Fibroblast of skin of right biceps (primary cell): ENCODE measurements around the gene ARHGEF4.
A peak's percentile ranks its signal among the peaks of the same experiment; 100 is the strongest.
"Not testable (repeated sequence)": the region's sequence is repeated elsewhere in the genome, so short reads cannot be mapped to it uniquely, and the experiment has no call there.

Experiments used
- DNase-seq: peaks from one replicate; pipeline ENCODE4 v3.0.0-alpha.2; 2013

Gene ARHGEF4

GRCh38 chr2:130986890-130987493 is 150.3 kb downstream of the ARHGEF4 start:
- DNase-seq, result no peak

DNA sequence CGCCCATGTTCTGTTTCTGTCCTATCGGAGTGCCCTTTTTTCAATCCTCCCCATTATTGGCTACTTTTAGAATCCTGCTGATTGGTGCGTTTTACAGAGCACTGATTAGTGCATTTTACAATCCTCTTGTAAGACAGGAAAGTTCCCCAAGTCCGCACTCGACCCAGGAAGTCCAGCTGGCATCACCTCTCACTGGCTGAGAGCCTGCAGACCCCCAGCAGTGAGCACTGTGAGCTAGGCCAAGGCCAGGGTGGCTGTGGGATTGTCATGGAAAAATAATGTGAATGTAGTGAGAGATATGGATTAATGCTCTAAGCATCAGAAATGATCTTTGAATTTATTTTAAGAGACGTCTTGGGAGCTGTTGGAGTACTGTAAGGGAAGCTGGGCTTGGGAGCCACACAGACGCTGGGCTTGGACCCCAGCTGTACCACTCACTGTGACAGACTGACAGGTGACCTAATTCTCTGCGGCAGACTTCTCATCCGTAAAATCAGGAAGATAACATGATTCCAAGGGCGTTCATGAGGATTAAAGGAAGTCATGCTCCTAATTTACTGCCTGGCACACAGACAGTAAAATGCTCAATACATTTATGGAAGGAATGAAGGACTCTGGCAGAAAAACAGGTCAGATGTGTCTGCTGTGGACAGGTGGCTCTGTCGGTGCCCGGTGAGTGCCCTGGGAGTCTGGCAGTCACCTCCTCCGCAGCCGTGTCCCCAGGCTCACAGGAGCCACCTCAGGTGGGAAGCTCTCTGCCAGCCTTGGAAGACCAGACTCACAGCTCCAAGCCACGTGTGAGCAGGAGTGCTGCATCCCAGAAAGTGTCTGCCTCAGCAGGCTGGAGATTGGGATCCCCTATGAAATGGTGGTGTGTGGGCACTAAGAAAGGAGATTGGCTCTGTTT is 151.1 kb downstream of the ARHGEF4 start:
- no peak for DNase-seq

GRCh38 chr2:130991446-130991845 is 154.7 kb downstream of the ARHGEF4 start:
- not testable (repeated sequence) for DNase-seq

DNA sequence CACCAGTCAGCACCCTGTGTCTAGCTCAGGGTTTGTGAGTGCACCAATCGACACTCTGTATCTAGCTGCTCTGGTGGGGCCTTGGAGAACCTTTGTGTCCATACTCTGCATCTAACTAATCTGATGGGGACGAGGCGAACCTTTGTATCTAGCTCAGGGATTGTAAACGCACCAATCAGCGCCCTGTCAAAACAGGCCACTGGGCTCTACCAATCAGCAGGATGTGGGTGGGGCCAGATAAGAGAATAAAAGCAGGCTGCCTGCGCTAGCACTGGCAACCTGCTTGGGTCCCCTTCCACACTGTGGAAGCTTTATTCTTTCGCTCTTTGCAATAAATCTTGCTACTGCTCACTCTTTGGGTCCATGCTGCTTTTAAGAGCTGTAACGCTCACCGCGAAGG is 155.3 kb downstream of the ARHGEF4 start:
- DNase-seq, result not testable (repeated sequence)

- DNase-seq, result no peak
Measured at GRCh38 chr2:130996691-130997090, 160.0 kb downstream of the ARHGEF4 start.

DNA sequence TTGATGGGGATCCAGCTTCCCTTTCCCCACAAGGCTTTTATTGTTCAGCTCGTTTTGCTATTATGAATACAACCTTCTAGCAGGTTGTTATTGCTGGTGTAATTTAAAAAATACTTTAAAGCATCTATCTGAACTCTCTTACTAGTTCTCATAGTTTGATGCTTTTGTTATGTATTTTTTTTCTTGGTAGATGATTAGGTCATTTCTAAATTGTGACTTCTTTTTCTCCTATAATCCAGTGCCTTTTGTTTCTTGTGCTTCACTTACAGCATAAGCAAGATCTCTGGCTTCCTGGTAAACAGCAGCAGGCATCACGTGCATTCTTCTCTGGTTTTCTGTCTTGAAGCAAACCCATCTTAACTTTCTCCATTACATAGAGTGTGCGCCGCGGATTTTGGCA is 160.5 kb downstream of the ARHGEF4 start:
- DNase-seq, result no peak

- no peak for DNase-seq
Measured at GRCh38 chr2:130998561-130998960, 161.8 kb downstream of the ARHGEF4 start.

GRCh38 chr2:131004446-131005209 is 167.9 kb downstream of the ARHGEF4 start:
- DNase-seq, result no peak

DNA sequence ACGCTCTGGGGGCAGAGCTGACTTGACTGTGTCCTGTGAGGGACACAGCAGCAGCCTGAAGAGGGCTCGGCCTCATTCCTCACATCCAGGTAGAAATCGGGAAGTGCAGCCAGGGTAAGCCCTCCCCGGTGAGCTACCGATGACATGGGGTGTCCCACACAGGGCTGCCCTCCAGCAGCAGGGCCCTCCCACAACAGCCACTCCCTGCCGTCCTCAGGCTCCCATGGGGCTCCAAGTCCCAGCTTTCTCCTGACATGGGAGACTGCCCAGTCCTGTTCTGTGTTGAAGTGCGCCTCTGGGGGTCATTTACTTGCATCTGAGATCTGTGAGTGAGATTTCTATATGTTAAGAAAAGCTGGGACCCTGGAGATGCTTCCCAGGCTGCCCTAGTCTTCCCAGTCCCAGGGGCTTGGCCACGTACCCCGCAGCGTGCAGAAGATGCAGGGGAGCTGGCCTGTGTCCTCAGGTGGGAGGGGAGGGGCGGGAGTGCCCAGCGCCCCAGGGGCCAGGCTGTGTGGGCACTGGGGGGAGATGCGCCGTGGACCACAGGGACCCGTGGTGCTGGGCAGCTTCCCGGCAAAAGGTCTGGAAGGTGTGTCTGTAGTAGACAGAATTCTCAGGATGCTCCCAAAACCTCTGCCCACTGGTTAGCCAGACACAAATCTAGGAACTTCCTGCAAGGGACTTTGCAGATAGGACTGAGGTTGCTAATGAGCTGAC is 168.7 kb downstream of the ARHGEF4 start:
- DNase-seq, result no peak

DNA sequence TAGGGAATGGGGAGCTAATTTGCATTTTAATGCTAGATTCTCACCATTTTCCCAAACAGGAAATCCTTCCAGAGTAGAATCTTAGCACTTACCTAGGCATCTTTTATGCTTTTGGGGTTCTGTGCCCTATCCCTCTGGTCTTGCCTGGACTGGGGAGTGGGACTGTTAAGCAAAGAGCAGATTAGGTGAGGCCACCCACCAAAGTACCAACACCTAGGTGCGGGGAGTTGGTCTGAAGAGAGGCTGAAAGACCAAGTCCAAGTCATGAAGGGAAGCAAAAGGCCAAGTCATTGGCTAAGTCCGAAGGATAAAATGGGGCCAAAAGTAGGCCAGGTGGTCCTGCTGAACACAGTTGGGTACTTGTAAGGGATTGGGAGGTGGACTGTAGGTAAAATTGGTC is 169.8 kb downstream of the ARHGEF4 start:
- no peak for DNase-seq

GRCh38 chr2:131008967-131009366 is 172.3 kb downstream of the ARHGEF4 start:
- no peak for DNase-seq

DNA sequence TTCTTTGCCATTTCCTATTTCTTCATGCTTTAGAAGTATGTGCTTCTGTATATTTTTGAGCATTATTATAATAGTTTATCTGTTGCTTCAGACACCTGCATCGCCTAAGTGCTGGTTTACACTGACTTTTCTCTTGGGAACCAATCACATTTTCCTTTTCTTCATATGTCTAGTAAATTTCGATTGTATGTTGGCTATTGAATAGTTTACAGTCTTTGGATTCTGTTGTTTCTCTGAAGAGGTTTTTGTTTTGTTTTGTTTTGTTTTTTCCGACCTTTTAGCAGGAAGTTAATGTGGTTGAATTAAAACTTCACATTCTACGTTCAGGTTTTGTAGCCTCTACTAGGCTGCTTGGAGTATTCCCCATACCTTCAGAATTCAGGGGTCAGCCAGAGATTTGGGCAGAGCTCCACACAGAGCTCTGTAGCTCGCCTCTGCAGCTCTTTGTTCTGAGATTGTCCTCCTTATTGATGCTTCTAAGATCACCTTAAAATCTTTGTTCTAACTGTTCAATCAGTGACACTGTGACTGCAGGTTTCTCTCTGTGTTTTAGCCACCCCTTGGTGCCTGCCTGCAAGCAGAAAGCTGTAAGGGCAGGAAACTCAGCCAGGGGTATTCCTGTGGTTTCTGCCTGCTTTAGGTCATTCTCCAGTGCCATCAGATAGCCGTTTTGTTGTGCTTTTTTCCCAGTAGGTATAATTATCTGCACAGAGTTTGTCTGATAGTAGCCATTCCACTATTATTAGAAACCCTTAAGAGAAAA is 173.2 kb downstream of the ARHGEF4 start:
- DNase-seq, result no peak

GRCh38 chr2:131010566-131010965 is 173.9 kb downstream of the ARHGEF4 start:
- DNase-seq, result no peak

DNA sequence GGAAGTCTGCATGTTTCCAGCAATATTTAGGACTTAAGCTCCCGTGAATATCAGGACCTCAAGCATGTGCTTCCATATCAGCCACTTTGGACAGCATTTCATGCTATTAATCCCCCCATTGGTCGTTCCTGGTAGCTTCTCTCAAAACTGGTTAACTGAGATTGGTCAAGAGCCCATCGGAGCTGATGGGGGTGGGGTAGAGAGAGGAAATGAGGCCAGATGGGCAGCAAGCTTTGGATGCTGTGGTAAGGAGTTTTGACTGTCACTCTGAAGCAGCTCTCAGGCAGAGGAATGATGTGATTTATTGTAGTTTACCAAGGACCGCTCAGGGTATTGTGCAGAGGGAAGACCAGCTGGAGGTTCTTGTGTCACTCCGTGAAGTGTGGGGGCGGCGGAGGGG is 174.8 kb downstream of the ARHGEF4 start:
- DNase-seq, result no peak

DNA sequence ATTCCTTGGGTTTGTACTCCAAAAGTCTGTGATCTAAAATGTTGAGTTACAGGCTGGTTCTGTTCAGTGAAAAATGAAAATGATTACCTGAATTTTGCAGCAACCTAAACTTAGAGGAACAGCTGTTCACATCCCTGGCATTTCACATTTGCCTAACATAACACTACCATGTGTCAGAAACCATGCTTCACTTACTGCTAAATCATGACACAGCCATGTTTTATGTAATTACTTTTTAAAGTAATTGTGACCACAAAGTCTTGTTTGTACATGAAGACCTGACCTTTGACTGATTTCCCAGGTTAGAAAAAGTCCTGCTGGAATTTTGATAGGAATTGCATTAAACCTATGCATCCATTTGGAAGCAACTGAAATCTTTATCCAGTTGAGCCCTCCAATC is 177.4 kb downstream of the ARHGEF4 start:
- DNase-seq, result no peak

- no peak for DNase-seq
Measured at GRCh38 chr2:131015764-131016163, 179.1 kb downstream of the ARHGEF4 start.

DNA sequence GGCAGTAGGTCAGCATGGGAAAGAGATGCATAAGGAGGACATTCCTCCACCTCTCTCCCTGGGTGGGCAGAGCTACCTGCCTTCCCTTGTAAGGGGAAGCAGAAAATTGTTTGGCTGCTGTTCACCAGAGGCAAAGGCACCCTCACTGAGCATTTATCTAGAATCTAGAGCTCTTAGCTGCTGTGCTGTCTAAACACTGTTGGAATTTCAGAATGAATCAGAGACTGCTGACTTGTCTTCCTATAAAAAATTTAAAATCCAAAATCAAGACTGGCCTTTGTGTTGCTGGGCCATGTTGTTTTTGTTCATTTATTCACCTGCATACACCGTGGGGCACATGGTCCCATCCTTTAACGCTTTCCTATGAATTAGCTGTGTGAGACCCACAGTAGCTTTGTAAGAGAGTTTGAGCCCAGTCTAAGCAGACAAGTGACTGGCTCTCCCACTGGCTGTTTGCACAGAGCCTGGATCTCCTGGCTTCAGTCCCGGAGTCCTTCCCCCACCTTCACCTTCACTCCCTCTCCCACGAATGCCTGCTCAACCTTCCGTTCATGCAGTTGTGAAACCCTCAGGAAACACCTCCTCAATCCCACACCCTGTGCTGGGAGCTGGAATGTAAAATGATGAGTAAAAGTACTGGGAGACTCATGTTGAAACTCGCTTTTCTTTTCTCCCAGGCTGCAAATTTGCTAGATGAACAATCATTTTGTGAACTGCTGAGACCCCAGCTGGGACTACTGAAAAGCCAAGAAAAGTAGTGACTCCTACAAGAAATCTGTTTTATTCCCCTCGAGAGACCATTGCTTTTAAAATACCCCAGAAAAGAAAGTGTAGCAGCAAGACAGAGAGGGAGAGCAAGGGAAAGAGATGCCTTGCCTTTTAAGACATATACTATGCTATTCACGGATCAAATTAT is 180.4 kb downstream of the ARHGEF4 start:
- peak; percentile 63 for DNase-seq

GRCh38 chr2:131022731-131023130 is 186.0 kb downstream of the ARHGEF4 start:
- DNase-seq, result peak; percentile 9

DNA sequence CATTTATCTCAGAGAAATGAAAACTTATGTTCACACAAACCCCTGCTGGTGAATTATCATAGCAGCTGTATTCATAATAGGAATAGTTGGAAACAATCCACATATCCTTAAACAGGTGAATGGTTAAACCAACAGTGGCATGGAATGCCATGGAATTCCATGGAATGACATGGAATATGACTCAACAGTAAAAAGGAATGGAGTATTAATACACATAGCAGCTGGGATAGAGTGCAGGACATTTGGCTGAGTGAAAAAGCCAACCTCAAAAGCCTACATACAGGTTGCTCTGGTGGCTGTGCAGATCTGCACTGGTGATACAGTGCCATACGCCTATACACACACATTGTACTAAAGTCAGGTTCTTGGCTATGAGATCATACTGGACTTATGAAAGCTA is 187.0 kb downstream of the ARHGEF4 start:
- no peak for DNase-seq

DNA sequence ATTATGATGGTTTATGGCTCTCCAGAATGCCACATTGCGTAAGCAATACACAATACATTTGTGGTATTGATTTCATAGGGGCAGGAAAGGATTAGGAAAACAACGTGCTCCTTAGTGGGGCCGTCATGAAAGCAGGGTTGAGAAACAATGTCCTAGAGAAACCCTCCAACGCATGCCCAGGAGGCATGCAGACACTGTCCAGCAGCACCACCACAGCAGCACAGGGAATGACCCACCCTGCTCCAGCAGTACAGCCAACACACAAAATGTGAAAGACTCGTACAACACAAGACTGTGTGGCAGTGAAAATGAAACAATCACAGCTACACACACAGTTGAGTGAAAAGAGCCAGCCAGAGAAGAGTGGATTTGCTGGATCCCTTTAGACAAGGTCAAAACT is 190.2 kb downstream of the ARHGEF4 start:
- DNase-seq, result no peak
